SK-N-MC (cell line): ENCODE data around the gene TBC1D14.

Experiments used
- EZH2 ChIP-seq: fragments of 200-600 bp; sonication (generic); IDR thresholded peaks from one replicate; pipeline ENCODE4 v1.6.1; 2017; ENCODE audit warnings: antibody characterized with exemption
- FOXP2 ChIP-seq: optimal IDR thresholded peaks from 2 replicates; pipeline ENCODE3; 2011; ENCODE audit warnings: mild to moderate bottlenecking, moderate library complexity; ENCODE audit not compliant: insufficient read depth; ENCODE audit errors: extremely low read length, control extremely low read depth
- POLR2AphosphoS5 ChIP-seq: IDR thresholded peaks from 2 replicates; pipeline ENCODE4 v1.6.1; 2012; ENCODE audit warnings: mild to moderate bottlenecking, low read depth, low read length, borderline replicate concordance

DNA sequence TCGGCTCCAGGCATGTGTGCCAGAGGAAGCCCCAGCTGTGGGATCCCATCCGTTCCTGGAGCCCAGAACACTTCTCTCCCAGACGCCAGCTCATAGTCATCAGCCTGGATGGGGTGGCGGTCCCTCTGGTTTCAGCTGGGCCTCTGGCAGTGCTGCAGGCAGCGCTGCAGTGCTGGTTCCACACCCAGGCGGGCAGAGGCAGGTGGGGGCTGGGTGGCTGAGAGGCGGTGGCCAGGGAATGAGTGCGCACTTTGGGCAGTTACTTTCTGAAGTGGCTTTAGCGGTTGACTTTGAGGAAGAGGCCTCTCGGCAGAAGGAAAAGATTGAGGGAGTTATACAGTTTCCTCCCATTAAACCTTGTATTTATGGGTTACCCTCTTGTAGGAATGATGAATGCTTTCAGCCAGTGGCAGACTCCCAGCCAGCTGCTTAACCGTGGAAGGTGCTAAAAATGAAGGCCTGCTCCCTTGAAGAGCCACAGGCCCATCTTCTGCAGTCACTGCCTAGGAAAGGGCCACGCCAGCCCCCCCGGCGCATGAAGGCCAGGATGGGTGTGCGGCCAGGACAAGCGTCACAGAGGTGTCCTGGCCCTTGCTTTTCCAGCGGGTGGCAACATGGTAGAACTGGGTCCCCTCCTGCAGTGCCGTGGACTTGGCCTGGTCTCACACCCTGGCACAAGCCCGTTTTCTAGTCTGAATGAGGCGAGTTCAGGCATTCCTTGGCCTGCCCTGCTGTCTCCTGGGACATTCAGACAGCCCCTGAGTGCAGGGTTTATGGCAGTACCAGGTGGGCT, 143.5 kb downstream of the TBC1D14 start:
- TF ChIP-seq POLR2AphosphoS5 (no peak), EZH2 (no peak), FOXP2 (no peak)
